HG03565 (cell line): ENCODE data around the gene BCAR3.

ENCODE experiments used
- ATAC-seq: cut with Tn5 transposase; IDR thresholded peaks from one replicate; pipeline ENCODE4 v1.9.1; 2021; ENCODE audit warnings: mild to moderate bottlenecking, moderate library complexity; ENCODE audit not compliant: unreplicated experiment

Gene BCAR3

GRCh38 chr1:93681101-93681988, at the start of gene BCAR3:
BCAR3 (minus strand) TSS chr1:93681837; CDS start chr1:93674930, 6,907 bp downstream.
- peak; percentile 50 for ATAC-seq

GRCh38 chr1:93730621-93731020, 49.0 kb upstream of the BCAR3 start:
- no peak for ATAC-seq

GRCh38 chr1:93729906-93730305, 48.3 kb upstream of the BCAR3 start:
- no peak for ATAC-seq

- no peak for ATAC-seq
These were observed 47.9 kb upstream of the BCAR3 start for GRCh38 chr1:93729502-93729901.

GRCh38 chr1:93728480-93729131, 47.0 kb upstream of the BCAR3 start:
- no peak for ATAC-seq

GRCh38 chr1:93723733-93724270, 42.2 kb upstream of the BCAR3 start:
- ATAC-seq, result no peak

- no peak for ATAC-seq
These were observed 41.5 kb upstream of the BCAR3 start for GRCh38 chr1:93723110-93723509.

- no peak for ATAC-seq
These were observed 40.7 kb upstream of the BCAR3 start for GRCh38 chr1:93722081-93723031.

- no peak for ATAC-seq
These were observed 39.5 kb upstream of the BCAR3 start for GRCh38 chr1:93720956-93721626.

GRCh38 chr1:93717640-93718039, 36.0 kb upstream of the BCAR3 start:
- ATAC-seq, result no peak

GRCh38 chr1:93716941-93717368, 35.3 kb upstream of the BCAR3 start:
- ATAC-seq, result no peak

- ATAC-seq, result peak; percentile 22
These were observed 34.5 kb upstream of the BCAR3 start for GRCh38 chr1:93716163-93716562.

- ATAC-seq, result peak; percentile 42
These were observed 34.0 kb upstream of the BCAR3 start for GRCh38 chr1:93715529-93716126.

- no peak for ATAC-seq
These were observed 32.7 kb upstream of the BCAR3 start for GRCh38 chr1:93714356-93714755.

GRCh38 chr1:93713341-93713740, 31.7 kb upstream of the BCAR3 start:
- no peak for ATAC-seq

- no peak for ATAC-seq
These were observed 31.1 kb upstream of the BCAR3 start for GRCh38 chr1:93712741-93713140.

- no peak for ATAC-seq
These were observed 29.1 kb upstream of the BCAR3 start for GRCh38 chr1:93710499-93711453.

- no peak for ATAC-seq
These were observed 27.3 kb upstream of the BCAR3 start for GRCh38 chr1:93708734-93709481.
